ENCODE data around the gene AGR3.
"Not testable (repeated sequence)": the region's sequence is repeated elsewhere in the genome, so short reads cannot be mapped to it uniquely, and the experiment has no call there.

The AGR3 gene

GRCh38 chr7:16891338-16891737 is 9.6 kb upstream of the AGR3 start:
- no peak for DNase-seq (ENCODE audit: low read depth in 2 of 2)

- no peak for DNase-seq (ENCODE audit: low read depth in 2 of 2)
Measured at GRCh38 chr7:16889851-16890415, 8.2 kb upstream of the AGR3 start.

DNA sequence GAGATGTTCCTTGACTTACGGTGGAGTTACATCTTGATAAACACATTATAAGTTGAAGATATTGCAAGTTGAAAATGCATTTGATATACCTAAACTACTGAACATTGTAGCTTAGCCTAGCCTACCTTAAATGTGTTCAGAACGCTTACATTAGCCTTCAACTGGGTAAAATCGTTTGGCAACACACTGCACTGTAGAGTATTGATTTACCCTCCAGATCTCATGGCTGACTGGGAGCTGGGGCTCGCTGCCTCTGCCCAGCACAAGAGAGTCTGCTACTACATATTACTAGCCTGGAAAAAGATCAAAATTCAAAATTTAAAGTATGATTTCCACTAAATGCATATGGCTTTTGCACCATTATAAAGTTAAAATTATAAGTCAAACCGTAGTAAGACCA is 7.5 kb upstream of the AGR3 start:
- no peak for DNase-seq (ENCODE audit: low read depth in 2 of 2)

- DNase-seq (ENCODE audit: low read depth in 2 of 2) = no peak
Measured at GRCh38 chr7:16883918-16884317, 2.1 kb upstream of the AGR3 start.

GRCh38 chr7:16880554-16880953 is 1.2 kb downstream of the AGR3 start:
- DNase-seq (ENCODE audit: low read depth in 2 of 2) = no peak

GRCh38 chr7:16879181-16879580 is 2.6 kb downstream of the AGR3 start:
- DNase-seq (ENCODE audit: low read depth in 2 of 2) = no peak

DNA sequence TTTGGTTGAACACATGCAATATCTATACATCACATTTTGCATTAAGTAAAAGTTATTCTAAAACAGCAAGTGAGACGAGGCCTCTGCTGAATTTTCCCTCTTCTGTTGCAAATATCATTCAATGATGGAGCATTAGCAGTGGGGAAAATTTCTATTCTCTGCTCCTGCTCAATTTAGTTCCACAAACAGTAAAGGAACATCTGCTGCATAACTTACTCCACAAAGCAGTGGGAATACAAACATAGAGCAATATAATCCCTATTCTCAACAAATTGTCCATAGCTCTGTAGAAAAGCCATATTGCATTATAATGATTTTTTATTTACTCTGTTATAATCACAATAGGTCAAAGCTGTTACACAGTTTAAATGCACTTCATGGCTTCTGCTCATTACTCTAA is 5.9 kb downstream of the AGR3 start:
- no peak for DNase-seq (ENCODE audit: low read depth in 2 of 2)

- DNase-seq (ENCODE audit: low read depth in 2 of 2) = no peak
Measured at GRCh38 chr7:16874066-16874465, 7.7 kb downstream of the AGR3 start.

- DNase-seq (ENCODE audit: low read depth in 2 of 2) = no peak
Measured at GRCh38 chr7:16867328-16867727, 14.5 kb downstream of the AGR3 start.

GRCh38 chr7:16853189-16853588 is 28.6 kb downstream of the AGR3 start:
- not testable (repeated sequence) for DNase-seq (ENCODE audit: low read depth in 2 of 2)

- no peak for DNase-seq (ENCODE audit: low read depth in 2 of 2)
Measured at GRCh38 chr7:16851829-16852228, 30.0 kb downstream of the AGR3 start.

DNA sequence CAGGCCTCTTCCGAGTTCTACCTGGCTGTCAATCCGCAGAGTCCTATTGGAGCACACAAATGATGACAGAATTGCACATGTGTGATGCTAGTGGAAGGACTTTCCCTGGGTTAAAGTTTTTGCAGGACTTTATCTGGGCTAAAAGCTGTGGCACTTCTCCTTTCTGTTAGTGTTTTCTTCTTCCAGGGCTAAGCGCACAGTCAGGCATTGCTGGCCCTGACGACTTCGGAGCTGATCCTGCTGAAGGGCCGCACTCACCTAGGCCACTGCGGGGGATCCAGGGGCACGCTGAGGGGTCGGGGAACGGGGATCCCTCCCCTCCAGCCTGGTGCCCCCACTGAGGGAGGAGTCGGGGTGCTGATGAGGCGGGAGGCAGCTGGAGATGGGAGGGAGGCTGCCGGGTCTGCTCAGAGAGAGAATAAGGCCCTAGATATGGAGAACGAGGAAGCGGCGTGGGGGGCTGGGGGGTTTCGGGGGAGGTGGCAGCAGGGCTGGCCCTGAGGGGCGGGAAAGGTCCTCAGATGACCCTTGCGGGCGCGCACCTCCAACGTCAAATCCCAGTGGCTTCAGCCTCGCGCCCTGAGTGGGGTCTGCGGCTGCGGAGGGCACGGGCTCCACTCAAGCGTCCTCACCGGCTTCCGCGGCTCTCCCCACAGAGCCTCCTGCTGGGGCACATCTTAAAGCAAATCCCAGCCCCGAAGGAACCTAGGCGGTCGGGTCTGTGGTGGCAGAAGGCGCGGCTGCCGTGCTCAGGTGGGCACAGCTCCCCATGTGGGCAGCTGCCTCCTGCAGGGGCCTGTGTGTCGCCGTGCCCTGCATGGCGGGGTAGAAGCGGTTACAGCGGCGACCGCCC is 30.9 kb downstream of the AGR3 start:
- no peak for DNase-seq (ENCODE audit: low read depth in 2 of 2)

DNA sequence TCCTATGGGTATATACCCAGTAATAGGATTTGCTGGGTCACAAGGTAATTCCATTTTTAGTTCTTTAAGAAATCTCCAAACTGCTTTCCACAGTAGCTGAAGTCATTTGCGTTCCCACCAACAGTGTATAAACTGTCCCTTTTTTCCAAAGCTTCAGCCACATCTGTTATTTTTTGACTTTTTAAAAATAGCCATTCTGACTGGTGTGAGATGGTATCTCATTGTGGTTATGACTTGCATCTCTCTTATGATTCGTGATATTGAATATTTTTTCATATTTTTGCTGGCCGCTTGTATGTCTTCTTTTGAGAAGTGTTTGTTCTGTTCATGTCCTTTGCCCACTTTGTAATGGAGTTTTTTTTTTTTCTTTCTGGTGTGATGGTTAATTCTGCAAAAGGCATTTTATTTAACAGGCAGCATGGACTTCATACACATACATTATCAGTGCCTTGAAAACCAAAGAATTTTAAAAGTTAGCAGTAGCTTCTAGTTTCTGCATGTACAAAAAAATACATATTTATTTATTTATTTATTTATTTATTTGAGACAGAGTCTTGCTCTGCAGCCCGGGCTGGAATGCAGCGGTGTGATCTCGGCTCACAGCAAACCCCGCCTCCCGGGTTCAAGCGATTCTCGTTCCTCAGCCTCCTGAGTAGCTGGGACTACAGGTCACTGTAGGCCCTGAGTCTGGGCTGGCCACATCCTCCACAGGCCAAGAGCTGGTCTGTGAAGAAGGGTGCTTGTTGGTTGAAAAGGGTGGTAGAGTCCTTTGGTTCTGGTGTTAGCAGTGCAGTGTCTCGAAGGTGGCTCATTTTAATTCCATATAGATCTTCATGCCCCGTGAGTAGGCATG is 32.3 kb downstream of the AGR3 start:
- no peak for DNase-seq (ENCODE audit: low read depth in 2 of 2)

DNA sequence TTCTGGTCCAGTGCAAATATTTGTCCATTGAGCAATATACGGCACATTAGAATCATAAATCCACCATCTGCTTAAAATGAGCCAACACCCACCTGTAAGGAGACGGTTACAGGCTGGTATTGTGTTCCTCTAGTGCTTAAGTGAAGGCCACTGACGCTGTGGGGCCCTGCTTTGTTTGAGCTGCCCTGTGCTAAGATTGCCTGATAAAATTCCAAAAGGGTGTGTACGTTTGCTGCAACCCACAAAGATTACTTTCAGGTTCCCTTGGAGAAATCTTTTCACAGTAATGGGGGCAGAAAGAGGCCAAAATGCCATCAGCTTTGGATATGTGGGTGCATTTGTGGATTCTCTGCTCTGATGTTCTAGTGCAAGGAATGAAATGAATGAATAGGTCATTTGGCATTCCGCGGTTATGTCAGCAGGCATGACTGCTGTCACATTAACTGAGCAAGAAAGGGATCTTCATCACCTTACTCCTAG is 34.4 kb downstream of the AGR3 start:
- DNase-seq (ENCODE audit: low read depth in 2 of 2) = no peak

GRCh38 chr7:16846601-16847165 is 35.1 kb downstream of the AGR3 start:
- no peak for DNase-seq (ENCODE audit: low read depth in 2 of 2)

DNA sequence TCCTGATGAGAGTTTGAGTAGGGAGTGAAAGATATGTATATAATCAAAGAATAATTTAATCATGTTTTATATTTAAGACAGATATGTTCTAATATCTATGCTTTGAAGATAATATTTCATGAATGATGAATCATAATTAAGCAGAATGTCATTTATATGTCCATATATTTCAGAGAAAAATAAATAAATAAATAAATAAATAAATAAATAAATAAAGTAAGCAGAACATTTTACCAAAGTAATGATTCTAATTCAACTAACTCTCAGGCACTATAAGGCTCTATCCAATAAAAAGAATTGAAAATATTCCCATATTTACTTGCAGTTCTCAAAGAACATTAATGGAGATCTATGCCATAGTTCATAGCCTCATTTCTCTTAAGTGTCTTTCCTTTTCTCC is 36.0 kb downstream of the AGR3 start:
- DNase-seq (ENCODE audit: low read depth in 2 of 2) = no peak

DNA sequence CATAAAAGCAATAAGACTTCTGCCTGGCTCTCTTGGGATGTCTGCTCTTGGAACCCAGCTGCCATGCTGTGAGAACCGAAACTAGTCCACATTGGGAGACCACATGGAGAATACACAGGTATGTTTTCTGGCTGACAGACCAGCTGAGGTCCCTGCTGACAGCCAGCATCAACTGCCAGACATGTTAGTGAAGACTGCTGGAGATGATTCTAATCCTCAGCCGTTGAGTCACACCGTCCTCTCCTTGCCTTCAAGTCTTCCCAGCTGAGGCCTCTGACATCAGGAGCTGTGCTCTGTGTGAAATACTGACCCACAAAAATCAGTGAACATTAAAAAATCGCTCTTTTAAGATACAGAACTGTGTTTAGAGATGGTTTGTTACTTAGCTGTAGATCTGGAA is 40.1 kb downstream of the AGR3 start:
- DNase-seq (ENCODE audit: low read depth in 2 of 2) = no peak

GRCh38 chr7:16840094-16840493 is 41.7 kb downstream of the AGR3 start:
- no peak for DNase-seq (ENCODE audit: low read depth in 2 of 2)

DNA sequence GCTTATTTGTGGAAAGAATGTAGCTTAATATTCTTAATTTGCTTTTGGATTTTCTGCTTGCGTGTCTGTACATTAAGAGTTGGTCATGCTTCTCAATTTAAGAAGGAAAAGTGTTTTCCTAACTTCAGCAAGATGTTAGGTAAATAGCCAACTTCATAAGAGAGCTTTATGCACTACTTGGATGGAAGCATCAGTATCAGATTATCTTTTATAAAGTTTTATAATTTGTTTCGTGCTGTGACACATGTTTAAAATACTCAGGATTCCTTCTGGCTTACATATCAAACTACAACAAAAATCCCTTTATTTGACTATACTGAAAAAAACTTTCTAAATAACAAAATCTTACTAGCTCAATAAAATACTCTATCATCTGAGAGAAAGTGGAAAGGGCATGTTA is 42.1 kb downstream of the AGR3 start:
- no peak for DNase-seq (ENCODE audit: low read depth in 2 of 2)

GRCh38 chr7:16838891-16839290 is 42.9 kb downstream of the AGR3 start:
- DNase-seq (ENCODE audit: low read depth in 2 of 2) = no peak

DNA sequence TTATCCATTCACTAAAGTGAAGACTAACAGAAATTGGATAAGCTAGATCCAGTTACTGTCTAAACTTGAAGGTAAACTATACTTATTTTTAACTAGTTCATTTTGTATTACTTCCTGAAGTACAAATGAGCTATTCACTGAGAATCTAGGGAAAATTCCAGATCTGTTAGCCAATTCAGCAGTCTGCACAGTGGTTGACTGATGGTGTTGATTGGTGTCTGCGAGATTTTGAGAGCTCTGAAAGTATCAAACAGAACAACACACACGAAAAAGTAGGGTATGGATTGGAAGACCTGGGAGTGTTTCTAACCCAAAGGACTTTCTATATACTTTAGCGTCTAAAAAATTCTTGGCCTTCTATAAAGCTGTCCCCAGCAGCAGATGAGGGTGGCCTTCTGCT is 43.4 kb downstream of the AGR3 start:
- DNase-seq (ENCODE audit: low read depth in 2 of 2) = no peak

DNA sequence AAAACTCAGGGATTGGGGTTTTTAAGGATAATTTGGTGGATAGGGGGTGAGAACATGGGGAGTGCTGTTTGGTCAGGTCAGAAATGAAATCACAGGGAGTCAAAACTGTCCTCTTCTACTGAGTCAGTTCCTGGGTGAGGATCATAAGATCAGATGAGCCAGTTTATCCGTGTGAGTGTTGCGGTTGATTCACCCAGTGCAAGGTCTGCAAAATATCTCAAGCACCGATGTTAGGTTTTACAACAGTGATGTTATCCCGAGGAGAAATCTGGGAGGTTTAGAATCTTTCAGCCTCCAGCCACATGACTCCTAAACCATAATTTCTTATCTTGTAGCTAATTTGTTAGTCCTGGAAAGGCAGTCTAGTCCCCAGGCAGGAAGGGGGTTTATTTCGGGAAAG is 45.3 kb downstream of the AGR3 start:
- DNase-seq (ENCODE audit: low read depth in 2 of 2) = no peak

Data from stimulated activated CD4-positive, alpha-beta T cell treated with anti-CD3 and anti-CD28 coated beads, Interleukin-4, amount 100 ng/mL, for 48 hours (primary cell).